Lung (tissue), 12 donors: ENCODE measurements around the gene NTRK2. TPM values are rescaled to one million over a fixed set of nuclear protein-coding genes. Genes with fewer than 3 reads are reported as not detected.

Source experiments
- ATAC-seq: fragments of 200-7000 bp; cut with Tn5 transposase; one replicate; pipeline ENCODE4 v1.9.1; 2020; ENCODE audit warnings: moderate number of reproducible peaks; ENCODE audit not compliant: insufficient read depth, low FRiP score
- DNase-seq, 3 donors: peaks; one replicate each; pipeline ENCODE4 v3.0.0-alpha.2; 2013 to 2017
- H3K27ac ChIP-seq, 2 donors: one replicate each; pipeline ENCODE4 v1.5.1; 2013; ENCODE audit warnings: mild to moderate bottlenecking in 2 of 2, moderate library complexity in 2 of 2, control low read depth in 1 of 2, inconsistent platforms in 1 of 2, low read depth in 1 of 2, low read length in 1 of 2
- H3K27me3 ChIP-seq, 3 donors: one replicate each; pipeline ENCODE4 v1.5.1; 2013; ENCODE audit warnings: low read length in 2 of 3; ENCODE audit not compliant: control insufficient read depth in 3 of 3, insufficient read depth in 3 of 3
- H3K36me3 ChIP-seq, 4 donors: one replicate each; pipeline ENCODE4 v1.5.1; 2013; ENCODE audit warnings: low read length in 4 of 4, mild to moderate bottlenecking in 1 of 4, moderate library complexity in 1 of 4; ENCODE audit not compliant: control insufficient read depth in 4 of 4, insufficient read depth in 4 of 4
- H3K4me1 ChIP-seq, 5 donors: one replicate each; pipeline ENCODE4 v1.5.1; 2013; ENCODE audit warnings: low read length in 5 of 5, mild to moderate bottlenecking in 2 of 5, moderate library complexity in 1 of 5; ENCODE audit not compliant: control insufficient read depth in 5 of 5, insufficient read depth in 5 of 5
- H3K4me3 ChIP-seq: one replicate; pipeline ENCODE4 v1.5.1; 2013; ENCODE audit warnings: mild to moderate bottlenecking, control low read depth, moderate library complexity
- H3K9ac ChIP-seq, 2 donors: one replicate each; pipeline ENCODE4 v1.5.1; 2013; ENCODE audit warnings: low read length in 2 of 2, control low read depth in 1 of 2; ENCODE audit not compliant: insufficient read depth in 1 of 2
- H3K9me3 ChIP-seq, 4 donors: one replicate each; pipeline ENCODE4 v1.5.1; 2013; ENCODE audit warnings: low read length in 3 of 4, mild to moderate bottlenecking in 1 of 4, moderate library complexity in 1 of 4; ENCODE audit not compliant: control insufficient read depth in 4 of 4, insufficient read depth in 3 of 4
- CTCF ChIP-seq: IDR thresholded peaks from 2 replicates; pipeline ENCODE4 v1.5.1; 2012; ENCODE audit warnings: mild to moderate bottlenecking; ENCODE audit errors: control extremely low read depth, extremely low read depth
- WGBS, 2 donors: extraction: QIAGEN DNeasy Blood & Tissue Kit; methylation state at CpG; one replicate each; pipeline ENCODE4 v1.1.7; 2013; 5-methylcytosine and 5-hydroxymethylcytosine counted together
- polyA plus RNA-seq, 2 donors: library from polyadenylated mRNA; stranded (reverse); fragments of 200-250 nt; gene quantifications; one replicate each; pipeline ENCODE4 v1.2.1, GENCODE V29; 2013
- total RNA-seq, 2 donors: library from RNA; depleted of rRNA in 1 of 2; stranded (reverse); fragments of >200 nt in 1 of 2; gene quantifications; one replicate each; pipeline ENCODE4 v1.2.1, GENCODE V29; 2014 to 2021
- donor health status: control.
- donor health status: control.
- donor health status: Bipolar disorder and iron deficiency.
- donor health status: healthy.
- donor health status: DM: yes; HTN: yes; CAD: no.

NTRK2 gene
- total and polyA plus RNA-seq, 4 donors = 0.33 to 14.4 (median 3.3) TPM

GRCh38 chr9:84969736-84970135 lies 300.2 kb downstream of the NTRK2 start:
- DNase-seq (no peak), ATAC-seq (no peak)
- no peaks in the 10 kb centered on the region for H3K9me3 ChIP-seq
- peaks cover 0 to 7% (median 0%) of the 10 kb centered on the region in 3 donors for H3K27me3 ChIP-seq
- 92 to 93% methylated on average over 2 of the region's 2 CpGs for WGBS, 2 donors
- H3K9ac ChIP-seq = no peak overlapping the region
- H3K27ac ChIP-seq = no peak overlapping the region
- no peak overlapping the region for H3K4me3 ChIP-seq
- no peaks in the 10 kb centered on the region for H3K4me1 ChIP-seq
- no peak for TF ChIP-seq CTCF
- H3K36me3 ChIP-seq = no peaks in the 10 kb centered on the region

- H3K4me3 ChIP-seq = no peak overlapping the region
- TF ChIP-seq CTCF = no peak
- WGBS, 2 donors = 31 to 66% methylated on average over 2 of the region's 2 CpGs
- no peak for DNase-seq
- H3K27me3 ChIP-seq = peaks cover 0 to 7% (median 0%) of the 10 kb centered on the region in 3 donors
- no peak for ATAC-seq
- no peaks in the 10 kb centered on the region for H3K4me1 ChIP-seq
- H3K27ac ChIP-seq = no peak overlapping the region
- no peak overlapping the region for H3K9ac ChIP-seq
- H3K9me3 ChIP-seq = no peaks in the 10 kb centered on the region
- H3K36me3 ChIP-seq = no peaks in the 10 kb centered on the region
Measured at GRCh38 chr9:84970432-84970831, 300.9 kb downstream of the NTRK2 start.

GRCh38 chr9:84971571-84971970 lies 302.0 kb downstream of the NTRK2 start:
- Histone ChIP-seq H3K9me3 (no peaks in the 10 kb centered on the region), H3K27ac (no peak overlapping the region), H3K27me3 (peaks cover 0 to 3% (median 0%) of the 10 kb centered on the region in 3 donors), H3K4me3 (no peak overlapping the region), H3K36me3 (no peaks in the 10 kb centered on the region), H3K4me1 (no peaks in the 10 kb centered on the region), H3K9ac (no peak overlapping the region)
- DNase-seq (no peak), ATAC-seq (no peak)
- TF ChIP-seq CTCF = no peak

GRCh38 chr9:84974258-84974657 lies 304.7 kb downstream of the NTRK2 start:
- DNase-seq = no peak
- Histone ChIP-seq H3K9ac (no peak overlapping the region), H3K27me3 (peaks cover 0 to 3% (median 0%) of the 10 kb centered on the region in 3 donors), H3K4me3 (no peak overlapping the region), H3K36me3 (no peaks in the 10 kb centered on the region), H3K27ac (no peak overlapping the region), H3K9me3 (no peaks in the 10 kb centered on the region), H3K4me1 (no peaks in the 10 kb centered on the region)
- no peak for ATAC-seq
- TF ChIP-seq CTCF = no peak
- 81 to 88% methylated on average over 1 of the region's 1 CpG for WGBS, 2 donors
